HepG2 (cell line): ENCODE results near the gene MYH7. TPM values are rescaled to one million over a fixed set of nuclear protein-coding genes. Genes with fewer than 3 reads are reported as not detected.

Experiments
- ATAC-seq: fragments of 200-7000 bp; cut with Tn5 transposase; 3 replicates; pipeline ENCODE4 v1.9.1; 2020; ENCODE audit warnings: mild to moderate bottlenecking, moderate library complexity
- BruUV-seq: library from RNA; stranded (reverse); fragments of 400-500 nt; replicated peaks from 2 replicates; lab custom pipeline; 2021; lab: Mats Ljungman, UMichigan
- CTCF ChIA-PET: fragments of 300-600 bp; formaldehyde crosslinking; extraction: SDS; loops from one replicate; lab custom pipeline; 2021; ENCODE audit warnings: low total read pairs, inconsistent platforms, low intra/inter-chr PET ratio; lab: Yijun Ruan, JAX
- POLR2A ChIA-PET: fragments of 350-600 bp; sonication (Branson Sonifier 250); formaldehyde crosslinking; loops from one replicate; lab custom pipeline; 2020; ENCODE audit warnings: antibody characterized with exemption, inconsistent platforms; lab: Yijun Ruan, JAX
- DNase-seq: peaks from one replicate; pipeline ENCODE4 v3.0.0-alpha.2; 2015; ENCODE audit warnings: low spot score
- FAIRE-seq: peaks from 3 replicates; lab custom pipeline; 2011; peaks lifted over from hg19 to GRCh38; lab: Jason Lieb, UNC
- H2AFZ ChIP-seq: one replicate; pipeline ENCODE4 v1.6.1; 2011; ENCODE audit warnings: low read length, inconsistent platforms
- H3K27ac ChIP-seq: fragments of 300-600 bp; 3 replicates; pipeline ENCODE4 v1.8.0; 2011; ENCODE audit warnings: mixed run types, mild to moderate bottlenecking, mixed read lengths, low read length, inconsistent platforms; ENCODE audit not compliant: insufficient read depth; ENCODE audit errors: extremely low read length
- H3K27me3 ChIP-seq, 2 experiments: fragments of 200-600 bp in 1 of 2; 2 replicates in 1 of 2; 3 replicates in 1 of 2; pipeline versions ENCODE4 v1.6.0 to v1.8.0; 2011; ENCODE audit warnings: low read length in 2 of 2, mild to moderate bottlenecking in 2 of 2, moderate library complexity in 2 of 2, inconsistent platforms in 1 of 2; ENCODE audit not compliant: insufficient read depth in 2 of 2, control insufficient read depth in 1 of 2
- H3K36me3 ChIP-seq, 2 experiments: fragments of 200-600 bp in 1 of 2; replicated peaks in 1 of 2; 2 replicates in 1 of 2; 3 replicates in 1 of 2; pipeline versions ENCODE4 v1.5.1 to v1.8.0; 2011; ENCODE audit warnings: low read length in 2 of 2, inconsistent platforms in 1 of 2; ENCODE audit not compliant: insufficient read depth in 2 of 2, control insufficient read depth in 1 of 2
- H3K4me1 ChIP-seq: 2 replicates; pipeline ENCODE4 v1.5.1; 2012; ENCODE audit warnings: low read length, inconsistent platforms; ENCODE audit not compliant: insufficient read depth
- H3K4me2 ChIP-seq: 2 replicates; pipeline ENCODE4 v1.6.0; 2011; ENCODE audit warnings: low read depth, low read length, inconsistent platforms
- H3K4me3 ChIP-seq, 3 experiments: fragments of 200-600 bp in 1 of 3; sonication (generic), shearing (Covaris generic) in 1 of 3; replicated peaks in 1 of 3; 2 replicates each; pipeline ENCODE4 v1.5.1; 2011 to 2016; ENCODE audit warnings: low read length in 3 of 3, inconsistent platforms in 2 of 3, low read depth in 2 of 3, mild to moderate bottlenecking in 2 of 3, control low read depth in 1 of 3, mixed read lengths in 1 of 3; ENCODE audit not compliant: insufficient read depth in 1 of 3
- H3K79me2 ChIP-seq: one replicate; pipeline ENCODE4 v1.6.1; 2011; ENCODE audit warnings: low read length, inconsistent platforms; ENCODE audit not compliant: insufficient read depth
- H3K9ac ChIP-seq: 2 replicates; pipeline ENCODE4 v1.6.0; 2011; ENCODE audit warnings: mild to moderate bottlenecking, low read depth, low read length, inconsistent platforms; ENCODE audit not compliant: insufficient read depth
- H3K9me3 ChIP-seq: 2 replicates; pipeline ENCODE4 v1.5.1; 2012; ENCODE audit warnings: mild to moderate bottlenecking, low read length
- H4K20me1 ChIP-seq: 2 replicates; pipeline ENCODE4 v1.6.0; 2011; ENCODE audit warnings: inconsistent platforms, mild to moderate bottlenecking, low read length, moderate library complexity; ENCODE audit not compliant: insufficient read depth
- CREBL2 ChIP-seq: sonication (generic); formaldehyde crosslinking; IDR thresholded peaks from 2 replicates; pipeline ENCODE4 v1.8.1; 2023; ENCODE audit warnings: missing genetic modification reagents, mild to moderate bottlenecking, borderline replicate concordance
- CSRNP1 ChIP-seq: sonication (generic); formaldehyde crosslinking; IDR thresholded peaks from 2 replicates; pipeline ENCODE4 v1.8.1; 2023; ENCODE audit warnings: mild to moderate bottlenecking, missing genetic modification reagents
- HES4 ChIP-seq: sonication (generic); formaldehyde crosslinking; IDR thresholded peaks from 2 replicates; pipeline ENCODE4 v1.9.0; 2021; ENCODE audit warnings: mild to moderate bottlenecking, missing genetic modification reagents, borderline replicate concordance
- HINFP ChIP-seq: sonication (generic); formaldehyde crosslinking; IDR thresholded peaks from 2 replicates; pipeline ENCODE4 v1.4.0; 2020; ENCODE audit warnings: low read depth, mild to moderate bottlenecking, missing genetic modification reagents
- HNRNPL ChIP-seq: fragments of 200-400 bp; formaldehyde crosslinking; IDR thresholded peaks from 2 replicates; pipeline ENCODE4 v1.6.1; 2017; ENCODE audit warnings: mild to moderate bottlenecking, low read depth, low read length
- IRX3 ChIP-seq: sonication (generic); formaldehyde crosslinking; IDR thresholded peaks from 2 replicates; pipeline ENCODE4 v1.8.1; 2023; ENCODE audit warnings: mild to moderate bottlenecking, low read depth, missing genetic modification reagents, borderline replicate concordance
- MIER3 ChIP-seq: IDR thresholded peaks from 2 replicates; pipeline ENCODE4 v1.6.1; 2016; ENCODE audit warnings: missing compliant biosample characterization, borderline replicate concordance
- NR0B2 ChIP-seq: sonication (generic); formaldehyde crosslinking; IDR thresholded peaks from 2 replicates; pipeline ENCODE4 v1.4.0; 2020; ENCODE audit warnings: mild to moderate bottlenecking, missing genetic modification reagents
- SP140L ChIP-seq: sonication (generic); formaldehyde crosslinking; IDR thresholded peaks from 2 replicates; pipeline ENCODE4 v1.4.0; 2020; ENCODE audit warnings: missing genetic modification reagents, borderline replicate concordance
- THYN1 ChIP-seq: sonication (generic); formaldehyde crosslinking; IDR thresholded peaks from 2 replicates; pipeline ENCODE4 v1.8.1; 2023; ENCODE audit warnings: low read depth, mild to moderate bottlenecking, moderate library complexity, missing genetic modification reagents, borderline replicate concordance
- TIGD3 ChIP-seq: sonication (generic); formaldehyde crosslinking; IDR thresholded peaks from 2 replicates; pipeline ENCODE4 v1.5.1; 2020; ENCODE audit warnings: mild to moderate bottlenecking, missing genetic modification reagents, borderline replicate concordance
- ZNF644 ChIP-seq: IDR thresholded peaks from 2 replicates; pipeline ENCODE4 v1.6.1; 2016; ENCODE audit warnings: low read depth
- ZNF75D ChIP-seq: sonication (generic); formaldehyde crosslinking; IDR thresholded peaks from 2 replicates; pipeline ENCODE4 v1.8.1; 2023; ENCODE audit warnings: missing genetic modification reagents, mild to moderate bottlenecking, borderline replicate concordance
- ZNF850 ChIP-seq: sonication (generic); formaldehyde crosslinking; conservative IDR thresholded peaks from 2 replicates; pipeline ENCODE4 v1.9.0; 2021; ENCODE audit warnings: mild to moderate bottlenecking, missing genetic modification reagents
- WGBS: methylation state at CpG from one replicate; pipeline ENCODE4 v1.1.6; 2017; ENCODE audit warnings: low lambda C conversion rate; 5-methylcytosine and 5-hydroxymethylcytosine counted together
- in situ Hi-C: cut with HindIII; loops from 2 replicates; pipeline ENCODE4 v1.10.0; 2017; ENCODE audit warnings: low pct_unique_long_range_greater_than_20kb; ENCODE audit not compliant: extremely low pct_ligation_motif_present
- intact Hi-C: fragments of 100-400 bp; cut with micrococcal nuclease; formaldehyde crosslinking; loops from one replicate; pipeline ENCODE4 v1.10.0; 2022; ENCODE audit not compliant: unreplicated experiment
- polyA plus RNA-seq, 8 experiments: library from polyadenylated mRNA; depleted of rRNA in 3 of 8; stranded (reverse) in 7 of 8; unstranded in 1 of 8; fragments of >200 nt; fragmentation: Illumina TruSeq in 4 of 8; extraction: Trizol in 4 of 8; gene quantifications; 2 replicates each; pipeline versions ENCODE4 v1.2.1 to v1.2.3, GENCODE V29; 2011 to 2016; ENCODE audit warnings: low read depth in 4 of 8, missing spikeins in 1 of 8, mixed read lengths in 1 of 8; ENCODE audit not compliant: insufficient read depth in 1 of 8
- total RNA-seq, 5 experiments: library from RNA; depleted of rRNA; stranded (reverse); fragments of >200 nt; fragmentation: Illumina TruSeq; extraction: Trizol; gene quantifications; 2 replicates each; pipeline ENCODE4 v1.2.3, GENCODE V29; 2016; ENCODE audit warnings: low read depth in 1 of 5

Gene MYH7
- total and polyA plus RNA-seq, 2 of the 13 experiments (the other 11 are each of a cell fraction or from before 2014, with no cell fraction given) = 0.04 TPM; not detected in 1

- TF ChIP-seq HINFP (no peak), HNRNPL (no peak)
Observed at GRCh38 chr14:23481979-23482822, 46.7 kb upstream of the MYH7 start (continued).

- intact Hi-C loops = no loop called here
- H3K36me3 ChIP-seq = peaks cover 36 to 72% of the 10 kb centered on the region in 2 experiments
- H2AFZ ChIP-seq = no peak overlapping the region
- no peaks in the 10 kb centered on the region for H3K27me3 ChIP-seq
- no peak overlapping the region for H3K9ac ChIP-seq
- in situ Hi-C loops = loop anchor here (5.0 kb wide), 1 partner anchor 76 kb away; the partner anchor contains the start of gene THTPA
- FAIRE-seq (no peak), ATAC-seq (peak; percentile 8; the same call in 1 of the 3 replicates), DNase-seq (no peak)
- no peak overlapping the region for H3K4me3 ChIP-seq
- H3K4me1 ChIP-seq = peaks cover 8% of the 10 kb centered on the region
- no peaks in the 10 kb centered on the region for H3K9me3 ChIP-seq
- peaks cover 10% of the 10 kb centered on the region; the same call in 1 of the 2 replicates for H4K20me1 ChIP-seq
- no TSS peak for BruUV-seq
- H3K4me2 ChIP-seq = no peak overlapping the region
- no peaks in the 10 kb centered on the region for H3K79me2 ChIP-seq
- ChIA-PET POLR2A (interaction anchor here (1.1 to 1.5 kb wide), 3 partner anchors 12 to 80 kb away, joined by 3 to 4 read pairs (median 4); partner anchors contain the start of gene NGDN), CTCF (interaction anchor here (3.5 to 9.7 kb wide), 2 partner anchors 59 to 79 kb away, joined by 17 to 275 read pairs; partner anchors contain the start of gene THTPA)
- H3K27ac ChIP-seq = no peak overlapping the region
- WGBS = 94% methylated on average over 3 of the region's 3 CpGs
- TF ChIP-seq TIGD3 (no peak), NR0B2 (no peak), MIER3 (CRISPR knock-in tag) (no peak), CSRNP1 (CRISPR knock-in tag) (0 out of 2 replicates have a peak, but pooled peaks have one; percentile 33), THYN1 (CRISPR knock-in tag) (no peak), ZNF850 (CRISPR knock-in tag) (no peak), IRX3 (CRISPR knock-in tag) (0 out of 2 replicates have a peak, but pooled peaks have one; percentile 21), SP140L (CRISPR knock-in tag) (no peak), CREBL2 (CRISPR knock-in tag) (no peak), ZNF644 (0 out of 2 replicates have a peak, but pooled peaks have one; percentile 23), HES4 (no peak), ZNF75D (CRISPR knock-in tag) (0 out of 2 replicates have a peak, but pooled peaks have one; percentile 52)
Observed at GRCh38 chr14:23481362-23481970, 46.0 kb upstream of the MYH7 start.
